ENCODE results near the gene HLA-DMA.

HLA-DMA gene

DNA sequence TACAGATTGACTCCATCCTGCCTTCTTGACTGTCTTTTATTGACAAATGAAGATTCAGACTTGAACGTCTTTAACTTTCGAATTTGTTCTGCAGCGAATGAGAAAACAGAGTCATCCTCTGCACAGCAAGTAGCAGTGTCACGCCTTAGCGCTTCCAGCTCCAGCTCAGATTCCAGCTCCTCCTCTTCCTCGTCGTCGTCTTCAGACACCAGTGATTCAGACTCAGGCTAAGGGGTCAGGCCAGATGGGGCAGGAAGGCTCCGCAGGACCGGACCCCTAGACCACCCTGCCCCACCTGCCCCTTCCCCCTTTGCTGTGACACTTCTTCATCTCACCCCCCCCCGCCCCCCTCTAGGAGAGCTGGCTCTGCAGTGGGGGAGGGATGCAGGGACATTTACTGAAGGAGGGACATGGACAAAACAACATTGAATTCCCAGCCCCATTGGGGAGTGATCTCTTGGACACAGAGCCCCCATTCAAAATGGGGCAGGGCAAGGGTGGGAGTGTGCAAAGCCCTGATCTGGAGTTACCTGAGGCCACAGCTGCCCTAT lies 27.7 kb upstream of the HLA-DMA start:
- TF ChIP-seq FOXM1 (IDR thresholded peaks at IDR 0.05; ENCODE audit: borderline replicate concordance, low read depth): no peak
- no peak for TF ChIP-seq NFIC (IDR thresholded peaks at IDR 0.05)
- no peak for TF ChIP-seq EP300 (IDR thresholded peaks at IDR 0.05; ENCODE audit: borderline replicate concordance)

DNA sequence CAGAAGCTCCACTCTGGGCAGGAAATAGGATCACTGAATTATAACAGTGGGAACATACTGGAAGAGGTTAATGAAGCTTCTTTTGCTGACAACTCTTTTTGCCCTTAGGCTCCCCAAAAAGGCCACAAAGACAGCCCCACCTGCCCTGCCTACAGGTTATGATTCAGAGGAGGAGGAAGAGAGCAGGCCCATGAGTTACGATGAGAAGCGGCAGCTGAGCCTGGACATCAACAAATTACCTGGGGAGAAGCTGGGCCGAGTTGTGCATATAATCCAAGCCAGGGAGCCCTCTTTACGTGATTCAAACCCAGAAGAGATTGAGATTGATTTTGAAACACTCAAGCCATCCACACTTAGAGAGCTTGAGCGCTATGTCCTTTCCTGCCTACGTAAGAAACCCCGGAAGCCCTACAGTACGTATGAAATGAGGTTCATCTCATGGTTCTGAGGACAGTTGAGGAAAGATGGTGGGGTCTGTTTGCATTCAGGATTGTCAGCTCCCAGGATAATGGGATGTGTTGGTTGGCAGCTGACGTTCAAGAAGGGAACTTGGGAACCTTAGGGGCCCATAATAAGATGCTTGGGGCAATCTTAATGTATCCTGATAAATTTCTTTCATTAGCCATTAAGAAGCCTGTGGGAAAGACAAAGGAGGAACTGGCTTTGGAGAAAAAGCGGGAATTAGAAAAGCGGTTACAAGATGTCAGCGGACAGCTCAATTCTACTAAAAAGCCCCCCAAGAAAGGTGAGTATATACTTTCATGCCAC lies 27.0 kb upstream of the HLA-DMA start:
- TF ChIP-seq, protein P1, sequence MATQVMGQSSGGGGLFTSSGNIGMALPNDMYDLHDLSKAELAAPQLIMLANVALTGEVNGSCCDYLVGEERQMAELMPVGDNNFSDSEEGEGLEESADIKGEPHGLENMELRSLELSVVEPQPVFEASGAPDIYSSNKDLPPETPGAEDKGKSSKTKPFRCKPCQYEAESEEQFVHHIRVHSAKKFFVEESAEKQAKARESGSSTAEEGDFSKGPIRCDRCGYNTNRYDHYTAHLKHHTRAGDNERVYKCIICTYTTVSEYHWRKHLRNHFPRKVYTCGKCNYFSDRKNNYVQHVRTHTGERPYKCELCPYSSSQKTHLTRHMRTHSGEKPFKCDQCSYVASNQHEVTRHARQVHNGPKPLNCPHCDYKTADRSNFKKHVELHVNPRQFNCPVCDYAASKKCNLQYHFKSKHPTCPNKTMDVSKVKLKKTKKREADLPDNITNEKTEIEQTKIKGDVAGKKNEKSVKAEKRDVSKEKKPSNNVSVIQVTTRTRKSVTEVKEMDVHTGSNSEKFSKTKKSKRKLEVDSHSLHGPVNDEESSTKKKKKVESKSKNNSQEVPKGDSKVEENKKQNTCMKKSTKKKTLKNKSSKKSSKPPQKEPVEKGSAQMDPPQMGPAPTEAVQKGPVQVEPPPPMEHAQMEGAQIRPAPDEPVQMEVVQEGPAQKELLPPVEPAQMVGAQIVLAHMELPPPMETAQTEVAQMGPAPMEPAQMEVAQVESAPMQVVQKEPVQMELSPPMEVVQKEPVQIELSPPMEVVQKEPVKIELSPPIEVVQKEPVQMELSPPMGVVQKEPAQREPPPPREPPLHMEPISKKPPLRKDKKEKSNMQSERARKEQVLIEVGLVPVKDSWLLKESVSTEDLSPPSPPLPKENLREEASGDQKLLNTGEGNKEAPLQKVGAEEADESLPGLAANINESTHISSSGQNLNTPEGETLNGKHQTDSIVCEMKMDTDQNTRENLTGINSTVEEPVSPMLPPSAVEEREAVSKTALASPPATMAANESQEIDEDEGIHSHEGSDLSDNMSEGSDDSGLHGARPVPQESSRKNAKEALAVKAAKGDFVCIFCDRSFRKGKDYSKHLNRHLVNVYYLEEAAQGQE (IDR thresholded peaks at IDR 0.05; ENCODE audit: low read depth): no peak
- TF ChIP-seq TAF1 (IDR thresholded peaks at IDR 0.05; ENCODE audit: low read depth) (no peak), TCF12 (IDR thresholded peaks at IDR 0.05; ENCODE audit: low read depth) (no peak), FOXM1 (IDR thresholded peaks at IDR 0.05; ENCODE audit: borderline replicate concordance, low read depth) (no peak)

DNA sequence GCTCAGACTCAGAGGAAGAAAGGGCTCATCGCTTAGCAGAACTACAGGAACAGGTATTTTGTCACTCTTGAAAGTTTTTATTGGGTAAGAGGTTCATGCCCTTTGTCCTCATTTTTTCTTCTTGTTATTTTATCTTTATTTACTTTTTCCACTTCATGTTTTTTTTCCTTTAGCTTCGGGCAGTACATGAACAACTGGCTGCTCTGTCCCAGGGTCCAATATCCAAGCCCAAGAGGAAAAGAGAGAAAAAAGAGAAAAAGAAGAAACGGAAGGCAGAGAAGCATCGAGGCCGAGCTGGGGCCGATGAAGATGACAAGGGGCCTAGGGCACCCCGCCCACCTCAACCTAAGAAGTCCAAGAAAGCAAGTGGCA lies 25.0 kb upstream of the HLA-DMA start:
- TF ChIP-seq EGR1 (IDR thresholded peaks at IDR 0.05) (no peak), NFIC (IDR thresholded peaks at IDR 0.05) (no peak), FOXM1 (IDR thresholded peaks at IDR 0.05; ENCODE audit: borderline replicate concordance, low read depth) (no peak), CREB1 (IDR thresholded peaks at IDR 0.05; ENCODE audit: low read depth) (no peak), ZBTB7A (IDR thresholded peaks at IDR 0.05; ENCODE audit: low read depth) (no peak), EP300 (IDR thresholded peaks at IDR 0.05; ENCODE audit: borderline replicate concordance) (no peak), TEAD4 (IDR thresholded peaks at IDR 0.05) (no peak), RAD21 (IDR thresholded peaks at IDR 0.05; ENCODE audit: low read depth) (no peak), TCF12 (IDR thresholded peaks at IDR 0.05; ENCODE audit: low read depth) (no peak), CEBPB (IDR thresholded peaks at IDR 0.05) (no peak), TAF1 (IDR thresholded peaks at IDR 0.05; ENCODE audit: low read depth) (no peak), YY1 (IDR thresholded peaks at IDR 0.05; ENCODE audit: low read depth) (no peak)
- TF ChIP-seq, protein P2, sequence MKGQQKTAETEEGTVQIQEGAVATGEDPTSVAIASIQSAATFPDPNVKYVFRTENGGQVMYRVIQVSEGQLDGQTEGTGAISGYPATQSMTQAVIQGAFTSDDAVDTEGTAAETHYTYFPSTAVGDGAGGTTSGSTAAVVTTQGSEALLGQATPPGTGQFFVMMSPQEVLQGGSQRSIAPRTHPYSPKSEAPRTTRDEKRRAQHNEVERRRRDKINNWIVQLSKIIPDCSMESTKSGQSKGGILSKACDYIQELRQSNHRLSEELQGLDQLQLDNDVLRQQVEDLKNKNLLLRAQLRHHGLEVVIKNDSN (IDR thresholded peaks at IDR 0.05): no peak
- TF ChIP-seq, protein P1 (IDR thresholded peaks at IDR 0.05; ENCODE audit: low read depth): no peak
- TF ChIP-seq, protein P3, sequence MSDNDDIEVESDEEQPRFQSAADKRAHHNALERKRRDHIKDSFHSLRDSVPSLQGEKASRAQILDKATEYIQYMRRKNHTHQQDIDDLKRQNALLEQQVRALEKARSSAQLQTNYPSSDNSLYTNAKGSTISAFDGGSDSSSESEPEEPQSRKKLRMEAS (IDR thresholded peaks at IDR 0.05): no peak

DNA sequence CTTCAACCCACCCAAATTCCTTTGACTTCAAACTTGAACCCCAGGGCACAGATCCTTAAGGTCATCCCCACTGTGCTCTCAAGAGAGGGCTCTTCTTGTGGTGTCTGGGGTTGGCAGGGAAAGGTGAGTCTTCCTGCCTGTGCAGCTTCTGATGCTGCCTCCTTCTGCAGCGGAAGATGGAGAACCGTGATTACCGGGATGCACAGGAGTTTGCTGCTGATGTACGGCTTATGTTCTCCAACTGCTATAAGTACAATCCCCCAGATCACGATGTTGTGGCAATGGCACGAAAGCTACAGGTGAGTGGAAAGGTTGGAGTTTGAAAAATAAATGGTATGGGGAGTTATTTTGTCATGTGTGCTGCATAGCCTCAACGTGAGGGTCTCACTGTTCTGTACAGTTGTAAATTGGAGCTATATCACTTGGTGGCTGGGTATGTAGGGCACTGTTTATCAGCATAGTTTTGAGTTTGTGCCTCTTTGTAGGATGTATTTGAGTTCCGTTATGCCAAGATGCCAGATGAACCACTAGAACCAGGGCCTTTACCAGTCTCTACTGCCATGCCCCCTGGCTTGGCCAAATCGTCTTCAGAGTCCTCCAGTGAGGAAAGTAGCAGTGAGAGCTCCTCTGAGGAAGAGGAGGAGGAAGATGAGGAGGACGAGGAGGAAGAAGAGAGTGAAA lies 24.5 kb upstream of the HLA-DMA start:
- no peak for TF ChIP-seq RAD21 (IDR thresholded peaks at IDR 0.05; ENCODE audit: low read depth)

DNA sequence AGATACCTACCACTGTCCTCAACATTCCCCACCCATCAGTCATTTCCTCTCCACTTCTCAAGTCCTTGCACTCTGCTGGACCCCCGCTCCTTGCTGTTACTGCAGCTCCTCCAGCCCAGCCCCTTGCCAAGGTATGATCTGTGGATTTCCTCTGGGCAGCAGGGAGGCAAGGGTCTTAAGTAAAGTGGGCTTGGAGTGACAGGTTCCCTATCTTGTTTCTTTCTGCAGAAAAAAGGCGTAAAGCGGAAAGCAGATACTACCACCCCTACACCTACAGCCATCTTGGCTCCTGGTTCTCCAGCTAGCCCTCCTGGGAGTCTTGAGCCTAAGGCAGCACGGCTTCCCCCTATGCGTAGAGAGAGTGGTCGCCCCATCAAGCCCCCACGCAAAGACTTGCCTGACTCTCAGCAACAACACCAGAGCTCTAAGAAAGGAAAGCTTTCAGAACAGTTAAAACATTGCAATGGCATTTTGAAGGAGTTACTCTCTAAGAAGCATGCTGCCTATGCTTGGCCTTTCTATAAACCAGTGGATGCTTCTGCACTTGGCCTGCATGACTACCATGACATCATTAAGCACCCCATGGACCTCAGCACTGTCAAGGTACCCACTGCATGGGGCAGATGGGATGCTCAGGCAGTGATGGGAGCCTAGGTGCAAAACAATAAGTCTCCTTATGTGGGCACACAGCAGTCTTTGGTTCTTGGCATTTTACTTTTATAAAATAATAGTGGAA lies 23.6 kb upstream of the HLA-DMA start:
- TF ChIP-seq EGR1 (IDR thresholded peaks at IDR 0.05): no peak

DNA sequence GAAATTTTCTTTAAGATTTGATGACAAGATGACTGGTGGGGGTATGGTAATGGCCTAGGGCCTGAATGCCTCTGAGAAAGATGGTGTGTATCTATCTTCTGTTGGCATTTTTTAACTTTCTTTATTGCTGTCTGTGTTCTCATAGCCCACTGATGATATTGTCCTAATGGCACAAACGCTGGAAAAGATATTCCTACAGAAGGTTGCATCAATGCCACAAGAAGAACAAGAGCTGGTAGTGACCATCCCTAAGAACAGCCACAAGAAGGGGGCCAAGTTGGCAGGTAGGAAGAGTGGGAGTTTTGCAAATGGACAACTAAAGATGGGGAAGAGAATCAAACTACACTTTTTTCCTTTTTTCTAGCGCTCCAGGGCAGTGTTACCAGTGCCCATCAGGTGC lies 23.0 kb upstream of the HLA-DMA start:
- no peak for TF ChIP-seq RAD21 (IDR thresholded peaks at IDR 0.05; ENCODE audit: low read depth)
- TF ChIP-seq, protein P3 (IDR thresholded peaks at IDR 0.05): no peak
- TF ChIP-seq YY1 (IDR thresholded peaks at IDR 0.05; ENCODE audit: low read depth): no peak
- TF ChIP-seq CEBPB (IDR thresholded peaks at IDR 0.05): no peak
- TF ChIP-seq TAF1 (IDR thresholded peaks at IDR 0.05; ENCODE audit: low read depth): no peak
- TF ChIP-seq FOXM1 (IDR thresholded peaks at IDR 0.05; ENCODE audit: borderline replicate concordance, low read depth): no peak
- no peak for TF ChIP-seq NFIC (IDR thresholded peaks at IDR 0.05)
- TF ChIP-seq, protein P2 (IDR thresholded peaks at IDR 0.05): no peak
- TF ChIP-seq ZBTB7A (IDR thresholded peaks at IDR 0.05; ENCODE audit: low read depth): no peak
- TF ChIP-seq CREB1 (IDR thresholded peaks at IDR 0.05; ENCODE audit: low read depth): no peak

Measured in Ishikawa (cell line).